Spleen (tissue), 7 donors: ENCODE measurements around the gene CACNG5.

Experiments used
- POLR2A ChIP-seq, 3 donors: fragments of 450-650 bp; IDR thresholded peaks; one replicate each; pipeline ENCODE4 v1.5.1; 2017; ENCODE audit warnings: antibody characterized with exemption in 3 of 3, mild to moderate bottlenecking in 1 of 3
- POLR2AphosphoS5 ChIP-seq, 3 donors: sonication (generic); formaldehyde crosslinking; IDR thresholded peaks; one replicate each; pipeline ENCODE4 v1.5.1; 2017; ENCODE audit warnings: antibody characterized with exemption in 3 of 3
- TF ChIP-seq, protein P1 (sequence below), 11 experiments: fragments of 200-600 bp in 7 of 11; fragments of 450-650 bp in 4 of 11; sonication (generic) in 4 of 11; IDR thresholded peaks in 8 of 11; conservative IDR thresholded peaks in 3 of 11; 1 replicate in 7 of 11; 2 replicates in 4 of 11; pipeline versions ENCODE4 v1.4.0 to v1.8.0; 2016 to 2021; ENCODE audit warnings: antibody characterized with exemption in 11 of 11, inconsistent platforms in 4 of 11, mild to moderate bottlenecking in 1 of 11
- donor health status: DM: no; HTN: no; CAD: no; lungs with moderate emphysema.
- donor health status: DM: no; HTN: no; CAD: no.
- donor health status: DM: no; HTN: no; CAD: no.

GRCh38 chr17:66789961-66790437 lies 44.9 kb upstream of the CACNG5 start:
- TF ChIP-seq POLR2A (IDR thresholded peaks at IDR 0.05) (no peak), POLR2AphosphoS5 (IDR thresholded peaks at IDR 0.05) (no peak)
- TF ChIP-seq, protein P1, sequence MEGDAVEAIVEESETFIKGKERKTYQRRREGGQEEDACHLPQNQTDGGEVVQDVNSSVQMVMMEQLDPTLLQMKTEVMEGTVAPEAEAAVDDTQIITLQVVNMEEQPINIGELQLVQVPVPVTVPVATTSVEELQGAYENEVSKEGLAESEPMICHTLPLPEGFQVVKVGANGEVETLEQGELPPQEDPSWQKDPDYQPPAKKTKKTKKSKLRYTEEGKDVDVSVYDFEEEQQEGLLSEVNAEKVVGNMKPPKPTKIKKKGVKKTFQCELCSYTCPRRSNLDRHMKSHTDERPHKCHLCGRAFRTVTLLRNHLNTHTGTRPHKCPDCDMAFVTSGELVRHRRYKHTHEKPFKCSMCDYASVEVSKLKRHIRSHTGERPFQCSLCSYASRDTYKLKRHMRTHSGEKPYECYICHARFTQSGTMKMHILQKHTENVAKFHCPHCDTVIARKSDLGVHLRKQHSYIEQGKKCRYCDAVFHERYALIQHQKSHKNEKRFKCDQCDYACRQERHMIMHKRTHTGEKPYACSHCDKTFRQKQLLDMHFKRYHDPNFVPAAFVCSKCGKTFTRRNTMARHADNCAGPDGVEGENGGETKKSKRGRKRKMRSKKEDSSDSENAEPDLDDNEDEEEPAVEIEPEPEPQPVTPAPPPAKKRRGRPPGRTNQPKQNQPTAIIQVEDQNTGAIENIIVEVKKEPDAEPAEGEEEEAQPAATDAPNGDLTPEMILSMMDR (IDR thresholded peaks at IDR 0.05 in 8 of 11, conservative IDR thresholded peaks at IDR 0.05 in 3 of 11) = no peak
